MM.1S (cell line): ENCODE data around the gene TNRC6A.

Experiments used
- DNase-seq: peaks from one replicate; pipeline ENCODE4 v3.0.0-alpha.2; 2015
- H2AFZ ChIP-seq: fragments of 300-600 bp; sonication (generic); 2 replicates; pipeline ENCODE4 v1.6.0; 2016; ENCODE audit warnings: antibody characterized with exemption, low read length
- H3F3A ChIP-seq: fragments of 300-600 bp; sonication (generic); 2 replicates; pipeline ENCODE4 v1.6.1; 2016; ENCODE audit warnings: mild to moderate bottlenecking, antibody characterized with exemption, low read length, moderate library complexity, mixed read lengths; ENCODE audit not compliant: insufficient read depth
- H3K27ac ChIP-seq: fragments of 300-600 bp; sonication (generic); 2 replicates; pipeline ENCODE4 v1.5.1; 2016; ENCODE audit warnings: mild to moderate bottlenecking, low read length
- H3K27me3 ChIP-seq: fragments of 300-600 bp; sonication (generic); replicated peaks from 2 replicates; pipeline ENCODE4 v1.6.0; 2016; ENCODE audit warnings: low read length; ENCODE audit not compliant: insufficient read depth
- H3K36me3 ChIP-seq: fragments of 300-600 bp; sonication (generic); replicated peaks from 2 replicates; pipeline ENCODE4 v1.6.1; 2016; ENCODE audit warnings: mild to moderate bottlenecking, low read length, mixed read lengths; ENCODE audit not compliant: insufficient read depth
- H3K4me1 ChIP-seq: fragments of 300-600 bp; sonication (generic); 2 replicates; pipeline ENCODE4 v1.6.1; 2016; ENCODE audit warnings: low read length, mixed read lengths
- H3K4me2 ChIP-seq: fragments of 300-600 bp; sonication (generic); 2 replicates; pipeline ENCODE4 v1.6.0; 2016; ENCODE audit warnings: low read depth, low read length
- H3K4me3 ChIP-seq: fragments of 300-600 bp; sonication (generic); 2 replicates; pipeline ENCODE4 v1.5.1; 2016; ENCODE audit warnings: low read length, mixed read lengths
- H3K79me2 ChIP-seq: fragments of 300-600 bp; sonication (generic); 2 replicates; pipeline ENCODE4 v1.6.1; 2016; ENCODE audit warnings: mixed run types, low read length, mixed read lengths
- H3K9ac ChIP-seq: fragments of 300-600 bp; sonication (generic); 2 replicates; pipeline ENCODE4 v1.6.1; 2016; ENCODE audit warnings: low read length, mixed read lengths
- H3K9me2 ChIP-seq: fragments of 300-600 bp; sonication (generic); replicated peaks from 2 replicates; pipeline ENCODE4 v1.6.1; 2016; ENCODE audit warnings: mild to moderate bottlenecking, low read length, mixed read lengths; ENCODE audit not compliant: insufficient read depth
- H3K9me3 ChIP-seq: fragments of 300-600 bp; sonication (generic); replicated peaks from 2 replicates; pipeline ENCODE4 v1.6.1; 2016; ENCODE audit warnings: mild to moderate bottlenecking, low read length, mixed read lengths; ENCODE audit not compliant: insufficient read depth
- H4K20me1 ChIP-seq: fragments of 300-600 bp; sonication (generic); 2 replicates; pipeline ENCODE4 v1.6.1; 2016; ENCODE audit warnings: mild to moderate bottlenecking, low read length, moderate library complexity, mixed read lengths; ENCODE audit not compliant: insufficient read depth
- CTCF ChIP-seq: fragments of 300-600 bp; sonication (generic); IDR thresholded peaks from 2 replicates; pipeline ENCODE4 v1.5.1; 2016; ENCODE audit warnings: antibody characterized with exemption, low read length, mixed read lengths
- EZH2 ChIP-seq: fragments of 300-600 bp; sonication (generic); optimal IDR thresholded peaks from 2 replicates; pipeline ENCODE3; 2017; ENCODE audit warnings: low read depth, mild to moderate bottlenecking, antibody characterized with exemption, low read length, mixed read lengths
- EZH2phosphoT487 ChIP-seq: fragments of 300-600 bp; sonication (generic); IDR thresholded peaks from 2 replicates; pipeline ENCODE4 v1.6.1; 2018; ENCODE audit warnings: antibody characterized with exemption, low read length

The TNRC6A gene

GRCh38 chr16:24728891-24729242 is 584 bp upstream of the TNRC6A start:
- Histone ChIP-seq H2AFZ (peak overlapping the region; percentile 84), H3K9ac (peak overlapping the region; percentile 93)
- no peak for DNase-seq

GRCh38 chr16:24729951-24730815 is 732 bp downstream of the TNRC6A start:
- peak overlapping the region; percentile 55 for H2AFZ ChIP-seq
- peak; percentile 19 for DNase-seq
- no peaks in the 10 kb centered on the region for H3K27me3 ChIP-seq

More at GRCh38 chr16:24728891-24729242, 584 bp upstream of the TNRC6A start:
- TF ChIP-seq CTCF (no peak), EZH2phosphoT487 (no peak), EZH2 (no peak)
- H3F3A ChIP-seq, result peaks cover 9% of the 10 kb centered on the region; the same call in 1 of the 2 replicates
- H3K4me3 ChIP-seq, result peak overlapping the region; percentile 87
- no peaks in the 10 kb centered on the region for H3K27me3 ChIP-seq
- H3K27ac ChIP-seq, result peak overlapping the region; percentile 87; the same call in 1 of the 2 replicates
- no peaks in the 10 kb centered on the region for H4K20me1 ChIP-seq
- H3K4me2 ChIP-seq, result peak overlapping the region; percentile 90
- no peaks in the 10 kb centered on the region for H3K9me3 ChIP-seq
- H3K9me2 ChIP-seq, result no peaks in the 10 kb centered on the region
- peaks cover 6% of the 10 kb centered on the region; the same call in 1 of the 2 replicates for H3K36me3 ChIP-seq
- H3K79me2 ChIP-seq, result peaks cover 39% of the 10 kb centered on the region
- H3K4me1 ChIP-seq, result peaks cover 8% of the 10 kb centered on the region; the same call in 1 of the 2 replicates

GRCh38 chr16:24730914-24731313 is 1.5 kb downstream of the TNRC6A start:
- H3K9me3 ChIP-seq, result no peaks in the 10 kb centered on the region
- H2AFZ ChIP-seq, result no peak overlapping the region
- peaks cover 8% of the 10 kb centered on the region for H3K4me1 ChIP-seq
- H4K20me1 ChIP-seq, result no peaks in the 10 kb centered on the region
- peaks cover 6% of the 10 kb centered on the region; the same call in 1 of the 2 replicates for H3K36me3 ChIP-seq
- H3K4me3 ChIP-seq, result peak overlapping the region; percentile 90
- DNase-seq, result no peak
- H3K4me2 ChIP-seq, result peak overlapping the region; percentile 75
- no peak overlapping the region for H3K9ac ChIP-seq
- H3F3A ChIP-seq, result peaks cover 9% of the 10 kb centered on the region; the same call in 1 of the 2 replicates
- H3K9me2 ChIP-seq, result no peaks in the 10 kb centered on the region
- H3K27me3 ChIP-seq, result no peaks in the 10 kb centered on the region
- TF ChIP-seq EZH2phosphoT487, result no peak
- peaks cover 60% of the 10 kb centered on the region for H3K79me2 ChIP-seq
- H3K27ac ChIP-seq, result no peak overlapping the region

More at GRCh38 chr16:24729951-24730815, 732 bp downstream of the TNRC6A start:
- no peaks in the 10 kb centered on the region for H3K9me3 ChIP-seq
- peak overlapping the region; percentile 77 for H3K9ac ChIP-seq
- H3K4me3 ChIP-seq, result peak overlapping the region; percentile 90
- peak overlapping the region; percentile 43; the same call in 1 of the 2 replicates for H3K27ac ChIP-seq
- peaks cover 6% of the 10 kb centered on the region; the same call in 1 of the 2 replicates for H3K36me3 ChIP-seq
- H3K79me2 ChIP-seq, result peaks cover 52% of the 10 kb centered on the region
- H3F3A ChIP-seq, result peaks cover 9% of the 10 kb centered on the region; the same call in 1 of the 2 replicates
- TF ChIP-seq EZH2phosphoT487 (no peak), CTCF (no peak), EZH2 (no peak)
- H3K4me1 ChIP-seq, result peaks cover 8% of the 10 kb centered on the region
- peak overlapping the region; percentile 75 for H3K4me2 ChIP-seq
- no peaks in the 10 kb centered on the region for H3K9me2 ChIP-seq
- no peaks in the 10 kb centered on the region for H4K20me1 ChIP-seq
